HG02642 (cell line): Measurements from ENCODE around the gene PAQR7.

Source experiments
- ATAC-seq: cut with Tn5 transposase; IDR thresholded peaks from one replicate; pipeline ENCODE4 v1.9.1; 2021; ENCODE audit warnings: mild to moderate bottlenecking; ENCODE audit not compliant: unreplicated experiment, poor library complexity

The PAQR7 gene

GRCh38 chr1:25821630-25822091 lies 53.8 kb downstream of the PAQR7 start:
- no peak for ATAC-seq

GRCh38 chr1:25821112-25821476 lies 54.4 kb downstream of the PAQR7 start:
- no peak for ATAC-seq

- ATAC-seq = peak; percentile 38
These were observed 55.0 kb downstream of the PAQR7 start for GRCh38 chr1:25820247-25821111.

GRCh38 chr1:25819491-25820246 lies 55.8 kb downstream of the PAQR7 start, which contains the start of gene MTFR1L:
MTFR1L (plus strand) TSS chr1:25819954; CDS start chr1:25823105, 3,151 bp downstream.
- ATAC-seq = peak; percentile 87

GRCh38 chr1:25818569-25818968 lies 56.9 kb downstream of the PAQR7 start:
- ATAC-seq = no peak

GRCh38 chr1:25817840-25818501 lies 57.5 kb downstream of the PAQR7 start:
- ATAC-seq = no peak

- no peak for ATAC-seq
These were observed 59.3 kb downstream of the PAQR7 start for GRCh38 chr1:25816112-25816718.

- ATAC-seq = no peak
These were observed 60.0 kb downstream of the PAQR7 start for GRCh38 chr1:25815208-25816111.

GRCh38 chr1:25814549-25815087 lies 60.9 kb downstream of the PAQR7 start:
- no peak for ATAC-seq

- no peak for ATAC-seq
These were observed 61.6 kb downstream of the PAQR7 start for GRCh38 chr1:25813734-25814471.

- no peak for ATAC-seq
These were observed 62.3 kb downstream of the PAQR7 start for GRCh38 chr1:25813071-25813733.
